K562 (cell line): ENCODE measurements around the gene KNCN. TPM values are rescaled to one million over a fixed set of nuclear protein-coding genes. Genes with fewer than 3 reads are reported as not detected.

Source experiments
- ATAC-seq: fragments of 200-7000 bp; cut with Tn5 transposase; 3 replicates; pipeline ENCODE4 v1.9.1; 2020; ENCODE audit warnings: moderate library complexity
- BruUV-seq: library from RNA; stranded (reverse); fragments of 400-500 nt; replicated peaks from 2 replicates; lab custom pipeline; 2021; lab: Mats Ljungman, UMichigan
- CTCF ChIA-PET: fragments of 300-600 bp; formaldehyde crosslinking; extraction: SDS; loops from one replicate; lab custom pipeline; 2021; ENCODE audit warnings: low intra/inter-chr PET ratio; lab: Yijun Ruan, JAX
- POLR2A ChIA-PET: fragments of 300-600, 350-650 bp; sonication (Branson Sonifier 250); formaldehyde crosslinking; extraction: SDS; loops from one replicate; lab custom pipeline; 2021; ENCODE audit warnings: antibody characterized with exemption, inconsistent platforms; lab: Yijun Ruan, JAX
- DNase-seq, 4 experiments: peaks; one replicate each; pipeline versions ENCODE4 v3.0.0 to v3.0.0-alpha.2; 2011 to 2018; ENCODE audit warnings: low spot score in 3 of 4, mixed read lengths in 3 of 4; ENCODE audit errors: extremely low read depth in 1 of 4
- FAIRE-seq: peaks from 2 replicates; lab custom pipeline; 2011; peaks lifted over from hg19 to GRCh38; lab: Jason Lieb, UNC
- H2AFZ ChIP-seq: 2 replicates; pipeline ENCODE4 v1.6.0; 2011; ENCODE audit warnings: low read depth, low read length, control low read depth, inconsistent platforms
- H3K27ac ChIP-seq: fragments of 200-600 bp; 3 replicates; pipeline ENCODE4 v1.8.0; 2011; ENCODE audit warnings: low read depth, mild to moderate bottlenecking, control low read depth, inconsistent platforms, low read length, moderate library complexity, mixed read lengths; ENCODE audit errors: extremely low read depth
- H3K27me3 ChIP-seq, 2 experiments: fragments of 300-600 bp in 1 of 2; 2 replicates in 1 of 2; 3 replicates in 1 of 2; pipeline versions ENCODE4 v1.6.0 to v1.8.0; 2011; ENCODE audit warnings: inconsistent platforms in 2 of 2, low read length in 2 of 2, mild to moderate bottlenecking in 1 of 2, mixed read lengths in 1 of 2, moderate library complexity in 1 of 2; ENCODE audit not compliant: control insufficient read depth in 2 of 2, insufficient read depth in 2 of 2
- H3K36me3 ChIP-seq: fragments of 300-600 bp; 3 replicates; pipeline ENCODE4 v1.8.0; 2011; ENCODE audit warnings: mild to moderate bottlenecking, low read length, inconsistent platforms; ENCODE audit not compliant: control insufficient read depth, insufficient read depth
- H3K4me1 ChIP-seq, 2 experiments: fragments of 200-600 bp in 1 of 2; replicated peaks in 1 of 2; 2 replicates in 1 of 2; 3 replicates in 1 of 2; pipeline versions ENCODE4 v1.5.1 to v1.8.0; 2011; ENCODE audit warnings: inconsistent platforms in 2 of 2, low read length in 2 of 2, mild to moderate bottlenecking in 1 of 2, mixed read lengths in 1 of 2, moderate library complexity in 1 of 2; ENCODE audit not compliant: control insufficient read depth in 2 of 2, insufficient read depth in 2 of 2
- H3K4me2 ChIP-seq: 2 replicates; pipeline ENCODE4 v1.6.1; 2011; ENCODE audit warnings: low read length, control low read depth, inconsistent platforms, mixed read lengths; ENCODE audit not compliant: insufficient read depth
- H3K4me3 ChIP-seq: fragments of 200-600 bp; sonication (generic), shearing (Covaris generic); 2 replicates; pipeline ENCODE4 v1.5.1; 2016; ENCODE audit warnings: control low read depth, inconsistent platforms
- H3K79me2 ChIP-seq: fragments of 200-600 bp; 3 replicates; pipeline ENCODE4 v1.8.0; 2011; ENCODE audit warnings: low read length, inconsistent platforms; ENCODE audit not compliant: control insufficient read depth, insufficient read depth
- H3K9ac ChIP-seq, 2 experiments: 2 replicates each; pipeline versions ENCODE4 v1.6.0 to v1.6.1; 2011; ENCODE audit warnings: low read depth in 2 of 2, low read length in 2 of 2, control low read depth in 1 of 2, inconsistent platforms in 1 of 2, mild to moderate bottlenecking in 1 of 2, mixed read lengths in 1 of 2; ENCODE audit not compliant: insufficient read depth in 1 of 2
- H3K9me1 ChIP-seq: one replicate; pipeline ENCODE4 v1.6.0; 2011; ENCODE audit warnings: inconsistent platforms, mild to moderate bottlenecking, low read length, moderate library complexity; ENCODE audit not compliant: control insufficient read depth, insufficient read depth
- H3K9me3 ChIP-seq: replicated peaks from 2 replicates; pipeline ENCODE4 v1.5.1; 2011; ENCODE audit warnings: low read depth, low read length, inconsistent platforms; ENCODE audit not compliant: control insufficient read depth, insufficient read depth
- H4K20me1 ChIP-seq: replicated peaks from 2 replicates; pipeline ENCODE4 v1.6.1; 2011; ENCODE audit warnings: low read length, inconsistent platforms, mixed read lengths; ENCODE audit not compliant: control insufficient read depth, insufficient read depth
- BMI1 ChIP-seq: fragments of 150-350 bp; IDR thresholded peaks from 2 replicates; pipeline ENCODE4 v1.6.1; 2014; ENCODE audit warnings: low read length
- BRCA1 ChIP-seq, 2 experiments: fragments of 450-650 bp in 1 of 2; sonication (generic) in 1 of 2; formaldehyde crosslinking in 1 of 2; IDR thresholded peaks; 2 replicates each; pipeline versions ENCODE4 v1.5.0 to v1.6.1; 2017 to 2020; ENCODE audit warnings: mild to moderate bottlenecking in 1 of 2, missing genetic modification reagents in 1 of 2
- CBX3 ChIP-seq, 2 experiments: IDR thresholded peaks; 1 replicate in 1 of 2; 2 replicates in 1 of 2; pipeline ENCODE4 v1.6.1; 2012; ENCODE audit warnings: inconsistent platforms in 2 of 2, low read length in 2 of 2, borderline replicate concordance in 1 of 2, control low read depth in 1 of 2
- KAT7 ChIP-seq: sonication (generic); formaldehyde crosslinking; IDR thresholded peaks from 2 replicates; pipeline ENCODE4 v1.8.0; 2022; ENCODE audit warnings: missing genetic modification reagents, mild to moderate bottlenecking, borderline replicate concordance
- MLLT1 ChIP-seq, 2 experiments: fragments of 450-650 bp; IDR thresholded peaks; 2 replicates each; pipeline ENCODE4 v1.6.1; 2016
- NRF1 ChIP-seq, 2 experiments: fragments of 450-650 bp; IDR thresholded peaks in 1 of 2; conservative IDR thresholded peaks in 1 of 2; 2 replicates each; pipeline ENCODE4 v1.6.1; 2014; ENCODE audit warnings: mild to moderate bottlenecking in 2 of 2
- SP2 ChIP-seq: IDR thresholded peaks from 2 replicates; pipeline ENCODE4 v1.6.1; 2011; ENCODE audit warnings: mild to moderate bottlenecking, low read depth, low read length, moderate library complexity; ENCODE audit not compliant: poor library complexity, severe bottlenecking; ENCODE audit errors: extremely low read depth
- USF1 ChIP-seq: sonication (generic); formaldehyde crosslinking; IDR thresholded peaks from 2 replicates; pipeline ENCODE4 v1.9.0; 2022; ENCODE audit warnings: mild to moderate bottlenecking, missing genetic modification reagents
- ZBTB7A ChIP-seq: IDR thresholded peaks from 2 replicates; pipeline ENCODE4 v1.6.1; 2011; ENCODE audit warnings: low read depth, mild to moderate bottlenecking, low read length, moderate library complexity, borderline replicate concordance; ENCODE audit not compliant: control insufficient read depth
- ZNF184 ChIP-seq: sonication (generic); formaldehyde crosslinking; IDR thresholded peaks from 2 replicates; pipeline ENCODE4 v1.5.0; 2020; ENCODE audit warnings: missing genetic modification reagents
- WGBS: fragments of 100-300 bp; shearing (Covaris generic); methylation state at CpG from one replicate; pipeline ENCODE4 v1.1.6; 2016; ENCODE audit warnings: low coverage, mixed read lengths; ENCODE audit not compliant: insufficient coverage; ENCODE audit errors: missing lambda C conversion rate; 5-methylcytosine and 5-hydroxymethylcytosine counted together
- in situ Hi-C: fragments of 300-500 bp; cut with MboI; formaldehyde crosslinking; loops from 4 replicates; pipeline ENCODE4 v1.15.0; 2018; ENCODE audit warnings: inconsistent platforms, mixed read lengths
- intact Hi-C: fragments of 100-400 bp; cut with micrococcal nuclease; formaldehyde crosslinking; loops from 2 replicates; pipeline ENCODE4 v1.14.2; 2022
- polyA plus RNA-seq, 8 experiments: library from polyadenylated mRNA; depleted of rRNA in 4 of 8; stranded (reverse) in 5 of 8; unstranded in 3 of 8; fragments of >200 nt; fragmentation: Nextera tagmentation in 2 of 8; fragmentation: Illumina TruSeq in 1 of 8; extraction: Ambion mirVana in 2 of 8; extraction: Trizol in 1 of 8; gene quantifications; 2 replicates each; pipeline versions ENCODE4 v1.2.1 to v1.2.3, GENCODE V29; 2011 to 2014; ENCODE audit warnings: inconsistent platforms in 1 of 8, missing spikeins in 1 of 8
- total RNA-seq, 7 experiments: library from RNA; depleted of rRNA in 6 of 7; stranded (reverse); fragments of >200 nt in 6 of 7; fragmentation: Illumina TruSeq in 2 of 7; extraction: Trizol in 2 of 7; gene quantifications; 2 replicates each; pipeline versions ENCODE4 v1.2.1 to v1.2.3, GENCODE V29; 2011 to 2021; ENCODE audit warnings: low replicate concordance in 1 of 7
- TF ChIP-seq, protein P1 (sequence below): sonication (generic); formaldehyde crosslinking; IDR thresholded peaks from 2 replicates; pipeline ENCODE4 v1.8.0; 2023; ENCODE audit warnings: mild to moderate bottlenecking, missing genetic modification reagents
- TF ChIP-seq, protein P2 (sequence below): sonication (generic); formaldehyde crosslinking; IDR thresholded peaks from 2 replicates; pipeline ENCODE4 v1.8.0; 2023; ENCODE audit warnings: mild to moderate bottlenecking, missing genetic modification reagents

The KNCN gene
- total and polyA plus RNA-seq, 9 of the 15 experiments (the other 6 are each of a cell fraction or from before 2014, with no cell fraction given), result not detected

DNA sequence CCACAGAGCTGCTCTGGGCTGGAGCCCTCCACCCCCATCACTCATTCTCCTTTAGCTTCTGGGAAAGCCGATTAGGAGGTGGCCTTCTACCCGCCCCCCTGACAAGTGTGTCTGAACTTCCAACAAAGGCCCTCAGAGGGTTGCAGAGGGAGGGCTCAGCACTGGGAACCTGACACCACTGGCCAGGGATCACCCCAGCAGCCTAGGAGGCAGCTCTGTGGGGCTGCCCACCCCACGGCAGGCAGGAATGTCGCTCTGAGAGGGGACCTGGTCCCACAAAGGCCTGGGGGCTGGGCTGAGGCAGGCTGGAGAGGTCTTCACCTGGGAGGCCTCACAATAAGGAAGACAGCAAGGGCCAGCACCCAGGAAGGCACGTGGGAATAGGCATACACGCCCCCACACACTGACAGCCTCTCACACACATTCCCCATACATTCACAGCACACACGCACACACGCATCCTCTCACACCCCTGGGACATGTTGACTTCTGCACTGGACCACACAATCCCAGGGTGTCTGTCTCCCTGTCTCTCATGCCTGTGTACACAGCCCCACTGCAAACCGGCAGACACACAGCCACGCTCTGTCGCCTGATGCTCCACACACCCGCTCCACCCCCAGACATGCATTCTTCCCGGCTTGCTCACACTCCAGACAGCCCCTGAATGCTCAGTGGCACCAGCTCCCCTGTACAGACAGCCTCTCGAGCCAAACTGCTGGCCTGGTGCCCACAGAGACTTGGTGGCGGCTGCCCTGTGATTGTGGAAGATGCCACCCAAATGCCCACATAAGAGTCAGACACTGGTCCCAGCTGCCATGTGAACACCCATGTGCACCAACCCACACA lies 31.2 kb downstream of the KNCN start:
- ATAC-seq, result peak; percentile 58
- Histone ChIP-seq H3K4me2 (peak overlapping the region; percentile 42), H4K20me1 (no peaks in the 10 kb centered on the region), H3K9me1 (peaks cover 4% of the 10 kb centered on the region), H3K79me2 (no peaks in the 10 kb centered on the region), H3K27ac (peak overlapping the region; percentile 69), H3K9ac (peak overlapping the region; percentile 54 to 75), H3K9me3 (no peaks in the 10 kb centered on the region), H3K27me3 (no peaks in the 10 kb centered on the region), H3K36me3 (no peaks in the 10 kb centered on the region), H2AFZ (peak overlapping the region; percentile 87), H3K4me1 (peaks cover 88 to 93% of the 10 kb centered on the region in 2 experiments), H3K4me3 (no peak overlapping the region)
- ChIA-PET CTCF (no interaction called here), POLR2A (interaction anchor here (1.0 to 5.7 kb wide), 5 partner anchors 12 to 158 kb away, joined by 3 to 36 read pairs (median 4); no protein-coding TSS in a partner anchor)
- no TSS peak for BruUV-seq
- DNase-seq, result peak; percentile 65 to 91 (median 72)
- WGBS, result 38% methylated on average over 15 of the region's 15 CpGs
- in situ Hi-C loops, result no loop called here
- intact Hi-C loops, result no loop called here
- FAIRE-seq, result peak; percentile 75
- TF ChIP-seq ZNF184 (CRISPR knock-in tag), result no peak
- TF ChIP-seq CBX3 (IDR thresholded peaks at IDR 0.05; ENCODE audit: borderline replicate concordance in 1 of 2, low read length in 2 of 2), result no peak
- 0 out of 4 replicates have a peak, but pooled peaks of 1 of the 2 experiments have one; percentile 47 for TF ChIP-seq MLLT1 (IDR thresholded peaks at IDR 0.05)
- TF ChIP-seq NRF1 (conservative IDR thresholded peaks at IDR 0.05 in 1 of 2, IDR thresholded peaks at IDR 0.05 in 1 of 2), result peak in 1 of 2 experiments; percentile 17; a peak in 1 of 4 replicates
- TF ChIP-seq KAT7, result 0 out of 2 replicates have a peak, but pooled peaks have one; percentile 41
- TF ChIP-seq ZBTB7A, result peak; percentile 22; the same call in 1 of the 2 replicates
- no peak for TF ChIP-seq BRCA1 (IDR thresholded peaks at IDR 0.05)
- no peak for TF ChIP-seq BRCA1 (CRISPR knock-in tag; IDR thresholded peaks at IDR 0.05)
- TF ChIP-seq USF1, result peak; percentile 60; the same call in 1 of the 2 replicates
- TF ChIP-seq BMI1, result no peak
- TF ChIP-seq, protein P1, sequence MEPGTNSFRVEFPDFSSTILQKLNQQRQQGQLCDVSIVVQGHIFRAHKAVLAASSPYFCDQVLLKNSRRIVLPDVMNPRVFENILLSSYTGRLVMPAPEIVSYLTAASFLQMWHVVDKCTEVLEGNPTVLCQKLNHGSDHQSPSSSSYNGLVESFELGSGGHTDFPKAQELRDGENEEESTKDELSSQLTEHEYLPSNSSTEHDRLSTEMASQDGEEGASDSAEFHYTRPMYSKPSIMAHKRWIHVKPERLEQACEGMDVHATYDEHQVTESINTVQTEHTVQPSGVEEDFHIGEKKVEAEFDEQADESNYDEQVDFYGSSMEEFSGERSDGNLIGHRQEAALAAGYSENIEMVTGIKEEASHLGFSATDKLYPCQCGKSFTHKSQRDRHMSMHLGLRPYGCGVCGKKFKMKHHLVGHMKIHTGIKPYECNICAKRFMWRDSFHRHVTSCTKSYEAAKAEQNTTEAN (CRISPR knock-in tag), result no peak
- no peak for TF ChIP-seq SP2
- TF ChIP-seq, protein P2, sequence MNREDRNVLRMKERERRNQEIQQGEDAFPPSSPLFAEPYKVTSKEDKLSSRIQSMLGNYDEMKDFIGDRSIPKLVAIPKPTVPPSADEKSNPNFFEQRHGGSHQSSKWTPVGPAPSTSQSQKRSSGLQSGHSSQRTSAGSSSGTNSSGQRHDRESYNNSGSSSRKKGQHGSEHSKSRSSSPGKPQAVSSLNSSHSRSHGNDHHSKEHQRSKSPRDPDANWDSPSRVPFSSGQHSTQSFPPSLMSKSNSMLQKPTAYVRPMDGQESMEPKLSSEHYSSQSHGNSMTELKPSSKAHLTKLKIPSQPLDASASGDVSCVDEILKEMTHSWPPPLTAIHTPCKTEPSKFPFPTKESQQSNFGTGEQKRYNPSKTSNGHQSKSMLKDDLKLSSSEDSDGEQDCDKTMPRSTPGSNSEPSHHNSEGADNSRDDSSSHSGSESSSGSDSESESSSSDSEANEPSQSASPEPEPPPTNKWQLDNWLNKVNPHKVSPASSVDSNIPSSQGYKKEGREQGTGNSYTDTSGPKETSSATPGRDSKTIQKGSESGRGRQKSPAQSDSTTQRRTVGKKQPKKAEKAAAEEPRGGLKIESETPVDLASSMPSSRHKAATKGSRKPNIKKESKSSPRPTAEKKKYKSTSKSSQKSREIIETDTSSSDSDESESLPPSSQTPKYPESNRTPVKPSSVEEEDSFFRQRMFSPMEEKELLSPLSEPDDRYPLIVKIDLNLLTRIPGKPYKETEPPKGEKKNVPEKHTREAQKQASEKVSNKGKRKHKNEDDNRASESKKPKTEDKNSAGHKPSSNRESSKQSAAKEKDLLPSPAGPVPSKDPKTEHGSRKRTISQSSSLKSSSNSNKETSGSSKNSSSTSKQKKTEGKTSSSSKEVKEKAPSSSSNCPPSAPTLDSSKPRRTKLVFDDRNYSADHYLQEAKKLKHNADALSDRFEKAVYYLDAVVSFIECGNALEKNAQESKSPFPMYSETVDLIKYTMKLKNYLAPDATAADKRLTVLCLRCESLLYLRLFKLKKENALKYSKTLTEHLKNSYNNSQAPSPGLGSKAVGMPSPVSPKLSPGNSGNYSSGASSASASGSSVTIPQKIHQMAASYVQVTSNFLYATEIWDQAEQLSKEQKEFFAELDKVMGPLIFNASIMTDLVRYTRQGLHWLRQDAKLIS (CRISPR knock-in tag), result peak; percentile 13; the same call in 1 of the 2 replicates
